ENCODE results near the gene SHLD1. TPM values are rescaled to one million over a fixed set of nuclear protein-coding genes. Genes with fewer than 3 reads are reported as not detected.

The SHLD1 gene
- total RNA-seq, 1 donor from 2014 or later = 6.9 TPM

GRCh38 chr20:5840411-5841002 is 90.3 kb downstream of the SHLD1 start:
- Mint-ChIP-seq H3K27ac (ENCODE audit: unreplicated experiment) (no peak overlapping the region), H3K36me3 (ENCODE audit: low read depth) (no peaks in the 10 kb centered on the region), H3K4me3 (no peak overlapping the region), H3K9me3 (no peaks in the 10 kb centered on the region), H3K4me1 (no peaks in the 10 kb centered on the region), H3K27me3 (ENCODE audit: low read depth) (no peaks in the 10 kb centered on the region)
- DNase-seq (ENCODE audit: low read depth, low spot score) = no peak
- no peak for TF ChIP-seq CTCF (conservative IDR thresholded peaks at IDR 0.05)

GRCh38 chr20:5841522-5841921 is 91.3 kb downstream of the SHLD1 start:
- peaks cover 6% of the 10 kb centered on the region for H3K4me1 Mint-ChIP-seq
- TF ChIP-seq CTCF (conservative IDR thresholded peaks at IDR 0.05) = no peak
- H3K36me3 Mint-ChIP-seq (ENCODE audit: low read depth) = no peaks in the 10 kb centered on the region
- H3K27me3 Mint-ChIP-seq (ENCODE audit: low read depth) = no peaks in the 10 kb centered on the region
- no peak for DNase-seq (ENCODE audit: low read depth, low spot score)
- no peak overlapping the region for H3K4me3 Mint-ChIP-seq
- H3K27ac Mint-ChIP-seq (ENCODE audit: unreplicated experiment) = no peak overlapping the region
- H3K9me3 Mint-ChIP-seq = no peaks in the 10 kb centered on the region

GRCh38 chr20:5842465-5842864 is 92.3 kb downstream of the SHLD1 start:
- peaks cover 6% of the 10 kb centered on the region for H3K4me1 Mint-ChIP-seq
- no peak for TF ChIP-seq CTCF (conservative IDR thresholded peaks at IDR 0.05)
- no peak for DNase-seq (ENCODE audit: low read depth, low spot score)
- H3K9me3 Mint-ChIP-seq = no peaks in the 10 kb centered on the region
- no peak overlapping the region for H3K27ac Mint-ChIP-seq (ENCODE audit: unreplicated experiment)
- no peak overlapping the region for H3K4me3 Mint-ChIP-seq
- H3K36me3 Mint-ChIP-seq (ENCODE audit: low read depth) = no peaks in the 10 kb centered on the region
- no peaks in the 10 kb centered on the region for H3K27me3 Mint-ChIP-seq (ENCODE audit: low read depth)

GRCh38 chr20:5843054-5843592 is 92.9 kb downstream of the SHLD1 start:
- no peak overlapping the region for H3K27ac Mint-ChIP-seq (ENCODE audit: unreplicated experiment)

GRCh38 chr20:5844063-5844681 is 94.0 kb downstream of the SHLD1 start:
- H3K27ac Mint-ChIP-seq (ENCODE audit: unreplicated experiment) = no peak overlapping the region

More at GRCh38 chr20:5843054-5843592, 92.9 kb downstream of the SHLD1 start:
- Mint-ChIP-seq H3K9me3 (no peaks in the 10 kb centered on the region), H3K4me1 (peaks cover 6% of the 10 kb centered on the region), H3K36me3 (ENCODE audit: low read depth) (no peaks in the 10 kb centered on the region), H3K27me3 (ENCODE audit: low read depth) (no peaks in the 10 kb centered on the region), H3K4me3 (no peak overlapping the region)
- no peak for DNase-seq (ENCODE audit: low read depth, low spot score)
- TF ChIP-seq CTCF (conservative IDR thresholded peaks at IDR 0.05) = no peak

More at GRCh38 chr20:5844063-5844681, 94.0 kb downstream of the SHLD1 start:
- Mint-ChIP-seq H3K9me3 (no peaks in the 10 kb centered on the region), H3K27me3 (ENCODE audit: low read depth) (no peaks in the 10 kb centered on the region), H3K36me3 (ENCODE audit: low read depth) (no peaks in the 10 kb centered on the region), H3K4me3 (no peak overlapping the region), H3K4me1 (peaks cover 6% of the 10 kb centered on the region)
- no peak for DNase-seq (ENCODE audit: low read depth, low spot score)
- no peak for TF ChIP-seq CTCF (conservative IDR thresholded peaks at IDR 0.05)
